HepG2 (cell line): ENCODE data around the gene SKI. TPM values are rescaled to one million over a fixed set of nuclear protein-coding genes. Genes with fewer than 3 reads are reported as not detected.
A peak's percentile ranks its signal among the peaks of the same experiment; 100 is the strongest.

Experiments
- FOXK1 ChIP-seq: sonication (generic); formaldehyde crosslinking; IDR thresholded peaks from 2 replicates; pipeline ENCODE4 v1.4.0; 2020; ENCODE audit warnings: low read depth, missing genetic modification reagents, borderline replicate concordance
- HCFC1 ChIP-seq: fragments of 150-350 bp; IDR thresholded peaks from 2 replicates; pipeline ENCODE4 v1.6.1; 2014; ENCODE audit warnings: low read depth, low read length
- HNF4A ChIP-seq: sonication (generic); formaldehyde crosslinking; IDR thresholded peaks from 2 replicates; pipeline ENCODE4 v1.4.0; 2020; ENCODE audit warnings: missing genetic modification reagents
- JUN ChIP-seq: sonication (generic); formaldehyde crosslinking; IDR thresholded peaks from 2 replicates; pipeline ENCODE4 v1.4.0; 2020; ENCODE audit warnings: mild to moderate bottlenecking, missing genetic modification reagents
- KLF15 ChIP-seq: sonication (generic); formaldehyde crosslinking; IDR thresholded peaks from 2 replicates; pipeline ENCODE4 v1.8.1; 2023; ENCODE audit warnings: borderline replicate concordance, mild to moderate bottlenecking, inconsistent platforms, missing genetic modification reagents, mixed read lengths
- KMT2A ChIP-seq: sonication (generic); formaldehyde crosslinking; IDR thresholded peaks from 2 replicates; pipeline ENCODE4 v1.4.0; 2020; ENCODE audit warnings: missing genetic modification reagents
- MYNN ChIP-seq: sonication (generic); formaldehyde crosslinking; IDR thresholded peaks from 2 replicates; pipeline ENCODE4 v1.4.0; 2020; ENCODE audit warnings: mild to moderate bottlenecking, low read depth, missing genetic modification reagents
- SOX5 ChIP-seq: IDR thresholded peaks from 2 replicates; pipeline ENCODE4 v1.6.1; 2016; ENCODE audit warnings: borderline replicate concordance
- TBX2 ChIP-seq: sonication (generic); formaldehyde crosslinking; IDR thresholded peaks from 2 replicates; pipeline ENCODE4 v1.5.0; 2020; ENCODE audit warnings: missing genetic modification reagents, mild to moderate bottlenecking, borderline replicate concordance
- ZBTB7B ChIP-seq: sonication (generic); formaldehyde crosslinking; IDR thresholded peaks from 2 replicates; pipeline ENCODE4 v1.4.0; 2020; ENCODE audit warnings: missing genetic modification reagents
- ZIK1 ChIP-seq: sonication (generic); formaldehyde crosslinking; IDR thresholded peaks from 2 replicates; pipeline ENCODE4 v1.5.0; 2020; ENCODE audit warnings: mild to moderate bottlenecking, low read depth, missing genetic modification reagents, borderline replicate concordance
- ZNF121 ChIP-seq: sonication (generic); formaldehyde crosslinking; IDR thresholded peaks from 2 replicates; pipeline ENCODE4 v1.5.0; 2020; ENCODE audit warnings: mild to moderate bottlenecking, missing genetic modification reagents
- ZNF333 ChIP-seq: sonication (generic); formaldehyde crosslinking; IDR thresholded peaks from 2 replicates; pipeline ENCODE4 v1.4.0; 2020; ENCODE audit warnings: mild to moderate bottlenecking, missing genetic modification reagents, borderline replicate concordance
- ZNF510 ChIP-seq: sonication (generic); formaldehyde crosslinking; IDR thresholded peaks from 2 replicates; pipeline ENCODE4 v1.4.0; 2020; ENCODE audit warnings: low read depth, mild to moderate bottlenecking, missing genetic modification reagents
- ZNF547 ChIP-seq: sonication (generic); formaldehyde crosslinking; IDR thresholded peaks from 2 replicates; pipeline ENCODE4 v1.5.1; 2020; ENCODE audit warnings: mild to moderate bottlenecking, missing genetic modification reagents
- ZNF562 ChIP-seq: sonication (generic); formaldehyde crosslinking; IDR thresholded peaks from 2 replicates; pipeline ENCODE4 v1.8.0; 2022; ENCODE audit warnings: missing genetic modification reagents, borderline replicate concordance
- ZNF572 ChIP-seq: sonication (generic); formaldehyde crosslinking; IDR thresholded peaks from 2 replicates; pipeline ENCODE4 v1.5.1; 2020; ENCODE audit warnings: mild to moderate bottlenecking, missing genetic modification reagents
- ZNF678 ChIP-seq: sonication (generic); formaldehyde crosslinking; IDR thresholded peaks from 2 replicates; pipeline ENCODE4 v1.4.0; 2020; ENCODE audit warnings: mild to moderate bottlenecking, missing genetic modification reagents
- ZNF816 ChIP-seq: sonication (generic); formaldehyde crosslinking; IDR thresholded peaks from 2 replicates; pipeline ENCODE4 v1.8.0; 2022; ENCODE audit warnings: missing genetic modification reagents, mild to moderate bottlenecking, borderline replicate concordance
- ZNF883 ChIP-seq: sonication (generic); formaldehyde crosslinking; IDR thresholded peaks from 2 replicates; pipeline ENCODE4 v1.5.1; 2020; ENCODE audit warnings: mild to moderate bottlenecking, missing genetic modification reagents; ENCODE audit errors: not compliant biosample characterization
- ZZZ3 ChIP-seq: sonication (generic); formaldehyde crosslinking; IDR thresholded peaks from 2 replicates; pipeline ENCODE4 v1.4.0; 2020; ENCODE audit warnings: missing genetic modification reagents, mild to moderate bottlenecking, borderline replicate concordance
- polyA plus RNA-seq, 8 experiments: library from polyadenylated mRNA; depleted of rRNA in 3 of 8; stranded (reverse) in 7 of 8; unstranded in 1 of 8; fragments of >200 nt; fragmentation: Illumina TruSeq in 4 of 8; extraction: Trizol in 4 of 8; gene quantifications; 2 replicates each; pipeline versions ENCODE4 v1.2.1 to v1.2.3, GENCODE V29; 2011 to 2016; ENCODE audit warnings: low read depth in 4 of 8, missing spikeins in 1 of 8, mixed read lengths in 1 of 8; ENCODE audit not compliant: insufficient read depth in 1 of 8
- total RNA-seq, 5 experiments: library from RNA; depleted of rRNA; stranded (reverse); fragments of >200 nt; fragmentation: Illumina TruSeq; extraction: Trizol; gene quantifications; 2 replicates each; pipeline ENCODE4 v1.2.3, GENCODE V29; 2016; ENCODE audit warnings: low read depth in 1 of 5
- TF ChIP-seq, protein P1 (sequence below), 2 experiments: sonication (generic) in 1 of 2; formaldehyde crosslinking in 1 of 2; IDR thresholded peaks; 2 replicates each; pipeline versions ENCODE4 v1.4.0 to v1.6.1; 2016 to 2020; ENCODE audit warnings: borderline replicate concordance in 1 of 2, low read depth in 1 of 2, mild to moderate bottlenecking in 1 of 2, missing genetic modification reagents in 1 of 2
- TF ChIP-seq, protein P2 (sequence below): IDR thresholded peaks from 2 replicates; pipeline ENCODE4 v1.6.1; 2016; ENCODE audit warnings: low read depth, control low read depth
- TF ChIP-seq, protein P3 (sequence below): fragments of 450-650 bp; IDR thresholded peaks from 2 replicates; pipeline ENCODE4 v1.6.1; 2016

Gene SKI
- total and polyA plus RNA-seq, 2 of the 13 experiments (the other 11 are each of a cell fraction or from before 2014, with no cell fraction given) = 4.7 to 6.9 TPM

DNA sequence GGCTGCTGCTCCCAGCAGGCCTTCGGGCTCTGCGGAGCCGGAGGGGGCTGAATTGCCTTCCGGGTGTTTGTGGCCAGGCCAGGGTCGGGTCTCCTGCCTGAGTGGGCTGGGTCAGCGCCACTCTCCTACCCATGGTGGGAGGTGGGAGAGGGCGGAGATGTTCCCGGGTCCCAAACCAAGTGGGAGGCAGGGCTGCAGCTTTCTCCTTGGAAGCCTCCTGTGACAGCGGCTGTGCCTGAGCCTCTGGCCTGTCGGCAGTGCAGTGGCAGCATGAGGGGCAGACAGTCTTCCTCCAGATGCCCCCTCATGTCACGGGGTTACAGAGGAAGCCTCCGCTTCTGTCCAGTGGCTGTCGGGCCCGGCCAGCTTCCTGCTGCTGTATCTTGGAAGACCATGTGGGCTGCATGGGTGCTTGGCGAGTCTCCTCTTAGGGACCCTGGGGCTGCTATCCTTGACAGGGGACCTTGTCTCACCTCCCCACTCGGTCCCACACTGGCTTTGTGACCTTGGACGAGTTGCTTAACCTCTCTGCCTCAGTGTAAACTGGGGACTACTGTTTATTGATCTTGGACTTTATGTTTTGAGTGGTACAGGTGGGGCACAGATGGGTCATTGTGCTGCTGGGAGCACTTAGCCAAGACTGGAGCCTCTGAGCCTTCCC lies 4.3 kb downstream of the SKI start (continued):
- TF ChIP-seq, protein P1, sequence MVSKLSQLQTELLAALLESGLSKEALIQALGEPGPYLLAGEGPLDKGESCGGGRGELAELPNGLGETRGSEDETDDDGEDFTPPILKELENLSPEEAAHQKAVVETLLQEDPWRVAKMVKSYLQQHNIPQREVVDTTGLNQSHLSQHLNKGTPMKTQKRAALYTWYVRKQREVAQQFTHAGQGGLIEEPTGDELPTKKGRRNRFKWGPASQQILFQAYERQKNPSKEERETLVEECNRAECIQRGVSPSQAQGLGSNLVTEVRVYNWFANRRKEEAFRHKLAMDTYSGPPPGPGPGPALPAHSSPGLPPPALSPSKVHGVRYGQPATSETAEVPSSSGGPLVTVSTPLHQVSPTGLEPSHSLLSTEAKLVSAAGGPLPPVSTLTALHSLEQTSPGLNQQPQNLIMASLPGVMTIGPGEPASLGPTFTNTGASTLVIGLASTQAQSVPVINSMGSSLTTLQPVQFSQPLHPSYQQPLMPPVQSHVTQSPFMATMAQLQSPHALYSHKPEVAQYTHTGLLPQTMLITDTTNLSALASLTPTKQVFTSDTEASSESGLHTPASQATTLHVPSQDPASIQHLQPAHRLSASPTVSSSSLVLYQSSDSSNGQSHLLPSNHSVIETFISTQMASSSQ (IDR thresholded peaks at IDR 0.05; ENCODE audit: low read depth) = no peak
- TF ChIP-seq, protein P1 (CRISPR knock-in tag; IDR thresholded peaks at IDR 0.05; ENCODE audit: borderline replicate concordance) = peak; percentile 84; the same call in 1 of the 2 replicates
- TF ChIP-seq, protein P2, sequence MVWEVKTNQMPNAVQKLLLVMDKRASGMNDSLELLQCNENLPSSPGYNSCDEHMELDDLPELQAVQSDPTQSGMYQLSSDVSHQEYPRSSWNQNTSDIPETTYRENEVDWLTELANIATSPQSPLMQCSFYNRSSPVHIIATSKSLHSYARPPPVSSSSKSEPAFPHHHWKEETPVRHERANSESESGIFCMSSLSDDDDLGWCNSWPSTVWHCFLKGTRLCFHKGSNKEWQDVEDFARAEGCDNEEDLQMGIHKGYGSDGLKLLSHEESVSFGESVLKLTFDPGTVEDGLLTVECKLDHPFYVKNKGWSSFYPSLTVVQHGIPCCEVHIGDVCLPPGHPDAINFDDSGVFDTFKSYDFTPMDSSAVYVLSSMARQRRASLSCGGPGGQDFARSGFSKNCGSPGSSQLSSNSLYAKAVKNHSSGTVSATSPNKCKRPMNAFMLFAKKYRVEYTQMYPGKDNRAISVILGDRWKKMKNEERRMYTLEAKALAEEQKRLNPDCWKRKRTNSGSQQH (CRISPR knock-in tag) = no peak; the same call in 1 of the 2 replicates
- TF ChIP-seq MYNN (CRISPR knock-in tag) (no peak), ZNF816 (CRISPR knock-in tag) (no peak), SOX5 (CRISPR knock-in tag) (peak; percentile 74; the same call in 1 of the 2 replicates), ZNF572 (CRISPR knock-in tag) (no peak), HNF4A (CRISPR knock-in tag) (peak; percentile 88), HCFC1 (no peak), ZNF510 (CRISPR knock-in tag) (0 out of 2 replicates have a peak, but pooled peaks have one; percentile 54), TBX2 (CRISPR knock-in tag) (no peak; the same call in 1 of the 2 replicates), ZNF547 (CRISPR knock-in tag) (no peak), ZZZ3 (CRISPR knock-in tag) (0 out of 2 replicates have a peak, but pooled peaks have one; percentile 24), KLF15 (CRISPR knock-in tag) (no peak), ZNF333 (CRISPR knock-in tag) (no peak), ZNF562 (no peak), ZNF678 (CRISPR knock-in tag) (no peak), ZNF883 (CRISPR knock-in tag) (no peak), ZBTB7B (CRISPR knock-in tag) (peak; percentile 96), JUN (CRISPR knock-in tag) (no peak), ZNF121 (CRISPR knock-in tag) (no peak), FOXK1 (CRISPR knock-in tag) (peak; percentile 72; the same call in 1 of the 2 replicates), KMT2A (CRISPR knock-in tag) (no peak), ZIK1 (CRISPR knock-in tag) (no peak)
- TF ChIP-seq, protein P3, sequence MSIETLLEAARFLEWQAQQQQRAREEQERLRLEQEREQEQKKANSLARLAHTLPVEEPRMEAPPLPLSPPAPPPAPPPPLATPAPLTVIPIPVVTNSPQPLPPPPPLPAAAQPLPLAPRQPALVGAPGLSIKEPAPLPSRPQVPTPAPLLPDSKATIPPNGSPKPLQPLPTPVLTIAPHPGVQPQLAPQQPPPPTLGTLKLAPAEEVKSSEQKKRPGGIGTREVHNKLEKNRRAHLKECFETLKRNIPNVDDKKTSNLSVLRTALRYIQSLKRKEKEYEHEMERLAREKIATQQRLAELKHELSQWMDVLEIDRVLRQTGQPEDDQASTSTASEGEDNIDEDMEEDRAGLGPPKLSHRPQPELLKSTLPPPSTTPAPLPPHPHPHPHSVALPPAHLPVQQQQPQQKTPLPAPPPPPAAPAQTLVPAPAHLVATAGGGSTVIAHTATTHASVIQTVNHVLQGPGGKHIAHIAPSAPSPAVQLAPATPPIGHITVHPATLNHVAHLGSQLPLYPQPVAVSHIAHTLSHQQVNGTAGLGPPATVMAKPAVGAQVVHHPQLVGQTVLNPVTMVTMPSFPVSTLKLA = no peak
